ENCODE measurements around the gene MED15.

Gene MED15

DNA sequence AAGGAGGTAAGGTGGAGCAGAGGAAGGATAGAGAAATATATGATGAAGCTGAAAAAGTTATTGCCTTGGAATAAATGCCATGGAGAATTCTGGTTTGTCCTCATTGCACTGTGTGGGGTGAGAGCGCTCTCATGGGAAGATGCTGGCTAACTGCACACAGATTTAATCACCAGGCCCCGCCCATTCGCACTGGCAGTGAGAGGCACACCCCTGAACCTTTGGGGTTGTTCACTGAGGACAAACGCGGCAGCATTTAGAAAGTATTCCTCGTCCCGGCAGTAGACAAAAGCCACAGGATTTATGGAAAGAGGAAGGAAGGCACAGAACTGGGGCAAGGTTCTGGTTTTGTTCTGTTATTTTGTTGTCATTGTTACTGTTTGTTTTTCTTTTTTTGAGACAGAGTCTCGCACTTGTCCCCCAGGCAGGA lies 70.2 kb downstream of the MED15 start:
- TF ChIP-seq, protein P1, sequence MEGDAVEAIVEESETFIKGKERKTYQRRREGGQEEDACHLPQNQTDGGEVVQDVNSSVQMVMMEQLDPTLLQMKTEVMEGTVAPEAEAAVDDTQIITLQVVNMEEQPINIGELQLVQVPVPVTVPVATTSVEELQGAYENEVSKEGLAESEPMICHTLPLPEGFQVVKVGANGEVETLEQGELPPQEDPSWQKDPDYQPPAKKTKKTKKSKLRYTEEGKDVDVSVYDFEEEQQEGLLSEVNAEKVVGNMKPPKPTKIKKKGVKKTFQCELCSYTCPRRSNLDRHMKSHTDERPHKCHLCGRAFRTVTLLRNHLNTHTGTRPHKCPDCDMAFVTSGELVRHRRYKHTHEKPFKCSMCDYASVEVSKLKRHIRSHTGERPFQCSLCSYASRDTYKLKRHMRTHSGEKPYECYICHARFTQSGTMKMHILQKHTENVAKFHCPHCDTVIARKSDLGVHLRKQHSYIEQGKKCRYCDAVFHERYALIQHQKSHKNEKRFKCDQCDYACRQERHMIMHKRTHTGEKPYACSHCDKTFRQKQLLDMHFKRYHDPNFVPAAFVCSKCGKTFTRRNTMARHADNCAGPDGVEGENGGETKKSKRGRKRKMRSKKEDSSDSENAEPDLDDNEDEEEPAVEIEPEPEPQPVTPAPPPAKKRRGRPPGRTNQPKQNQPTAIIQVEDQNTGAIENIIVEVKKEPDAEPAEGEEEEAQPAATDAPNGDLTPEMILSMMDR (IDR thresholded peaks at IDR 0.05), result no peak
- no peak overlapping the region for H3K4me3 ChIP-seq (ENCODE audit: low read depth in 1 of 2, low read length in 1 of 2)
- H3K4me1 ChIP-seq (ENCODE audit: control insufficient read depth in 1 of 2, insufficient read depth in 1 of 2, low read depth in 1 of 2, low read length in 1 of 2), result peaks cover 4 to 6% of the 10 kb centered on the region in 2 experiments
- peaks cover 99% of the 10 kb centered on the region for H3K36me3 ChIP-seq
- no peaks in the 10 kb centered on the region for H3K9me3 ChIP-seq
- no peak overlapping the region for H3K27ac ChIP-seq
- H3K27me3 ChIP-seq, result no peaks in the 10 kb centered on the region

DNA sequence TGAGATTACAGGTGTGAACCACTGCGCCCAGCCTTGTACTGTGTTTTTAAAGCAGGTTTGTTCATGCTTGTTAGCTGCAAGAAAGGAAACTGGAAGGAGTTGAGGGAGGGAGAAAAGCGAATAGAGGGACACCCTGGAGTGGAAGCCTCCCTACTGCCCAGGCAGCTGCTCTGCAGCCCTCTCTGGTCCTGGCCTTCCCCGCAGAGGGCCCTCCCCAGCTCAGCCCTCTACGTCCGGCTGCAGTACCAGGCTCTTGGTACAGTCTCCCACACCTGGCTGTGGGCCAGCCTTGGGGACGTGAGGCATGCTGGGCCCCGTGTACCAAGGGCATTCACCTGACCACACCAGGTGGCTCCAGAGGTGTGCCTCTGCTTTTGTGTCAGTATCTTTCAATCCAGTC lies 70.8 kb downstream of the MED15 start:
- TF ChIP-seq, protein P1 (IDR thresholded peaks at IDR 0.05), result no peak
- Histone ChIP-seq H3K9me3 (no peaks in the 10 kb centered on the region), H3K36me3 (peaks cover 99% of the 10 kb centered on the region), H3K27me3 (no peaks in the 10 kb centered on the region), H3K4me1 (ENCODE audit: control insufficient read depth in 1 of 2, insufficient read depth in 1 of 2, low read depth in 1 of 2, low read length in 1 of 2) (peaks cover 4 to 6% of the 10 kb centered on the region in 2 experiments), H3K4me3 (ENCODE audit: low read depth in 1 of 2, low read length in 1 of 2) (no peak overlapping the region), H3K27ac (no peak overlapping the region)

DNA sequence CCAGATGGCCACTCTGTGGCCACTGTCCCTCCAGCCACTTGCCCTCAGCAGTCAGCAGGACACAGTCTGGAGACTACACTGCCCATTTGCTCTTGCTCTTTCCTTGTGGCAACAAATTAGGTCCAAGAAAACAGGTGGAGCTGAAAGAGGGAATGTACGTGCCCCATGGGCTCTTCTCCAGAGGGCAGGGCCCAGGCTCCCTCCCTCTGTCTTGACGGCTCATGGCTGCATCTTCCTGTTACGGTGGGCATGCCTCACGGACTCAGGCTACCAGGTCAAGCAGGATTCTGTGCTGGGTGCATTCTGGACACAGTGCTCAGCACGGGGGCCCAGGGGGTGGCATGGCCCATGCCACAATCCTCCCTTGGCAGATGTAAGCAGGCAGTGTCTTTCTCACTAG lies 71.3 kb downstream of the MED15 start:
- H3K27ac ChIP-seq, result no peak overlapping the region
- TF ChIP-seq, protein P1 (IDR thresholded peaks at IDR 0.05), result no peak
- H3K4me3 ChIP-seq (ENCODE audit: low read depth in 1 of 2, low read length in 1 of 2), result no peak overlapping the region
- no peaks in the 10 kb centered on the region for H3K9me3 ChIP-seq
- no peaks in the 10 kb centered on the region for H3K27me3 ChIP-seq
- peaks cover 4 to 6% of the 10 kb centered on the region in 2 experiments for H3K4me1 ChIP-seq (ENCODE audit: control insufficient read depth in 1 of 2, insufficient read depth in 1 of 2, low read depth in 1 of 2, low read length in 1 of 2)
- H3K36me3 ChIP-seq, result peaks cover 99% of the 10 kb centered on the region

DNA sequence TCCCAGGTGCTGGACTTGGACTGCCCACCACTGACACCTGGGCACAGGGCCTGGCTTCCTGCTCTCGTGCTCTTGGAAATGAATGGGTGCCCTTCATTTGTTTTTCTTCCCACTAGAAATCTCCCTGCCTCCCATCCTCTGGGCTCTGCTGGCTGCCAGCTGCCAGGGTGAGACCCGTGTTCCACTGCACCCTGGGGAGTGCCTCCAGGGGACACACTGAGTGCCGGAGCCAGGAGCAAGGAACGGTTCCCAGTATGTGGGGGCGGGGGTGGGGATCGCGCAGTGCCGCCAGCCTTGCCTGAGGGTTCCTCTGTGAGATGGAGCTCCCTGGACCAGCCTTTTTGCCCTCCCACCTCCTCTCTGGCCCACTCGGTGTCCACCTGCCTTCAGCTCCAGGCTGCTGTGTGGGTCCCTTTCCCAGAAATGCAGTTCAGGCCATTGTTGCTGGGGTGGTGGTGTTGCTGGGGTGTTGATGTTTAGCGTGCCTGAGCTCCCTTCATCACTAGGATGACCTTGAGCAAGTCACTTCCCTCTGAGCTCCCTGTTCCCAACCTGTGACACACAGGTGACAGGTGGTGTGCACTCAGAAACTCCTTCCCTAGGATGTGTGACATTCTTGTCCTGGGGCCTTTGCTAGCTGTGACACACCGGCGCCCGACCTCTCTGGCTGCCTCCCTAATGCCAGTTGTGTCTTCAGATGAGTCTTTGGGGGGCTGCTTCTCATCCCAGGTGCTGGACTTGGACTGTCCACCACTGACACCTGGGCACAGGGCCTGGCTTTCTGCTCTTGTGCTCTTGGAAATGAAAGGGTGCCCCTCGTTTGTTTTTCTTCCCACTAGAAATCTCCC lies 72.1 kb downstream of the MED15 start:
- Histone ChIP-seq H3K36me3 (peaks cover 99% of the 10 kb centered on the region), H3K9me3 (no peaks in the 10 kb centered on the region), H3K4me1 (ENCODE audit: control insufficient read depth in 1 of 2, insufficient read depth in 1 of 2, low read depth in 1 of 2, low read length in 1 of 2) (peaks cover 4 to 6% of the 10 kb centered on the region in 2 experiments), H3K4me3 (ENCODE audit: low read depth in 1 of 2, low read length in 1 of 2) (no peak overlapping the region), H3K27me3 (no peaks in the 10 kb centered on the region), H3K27ac (no peak overlapping the region)
- TF ChIP-seq, protein P1 (IDR thresholded peaks at IDR 0.05), result no peak

DNA sequence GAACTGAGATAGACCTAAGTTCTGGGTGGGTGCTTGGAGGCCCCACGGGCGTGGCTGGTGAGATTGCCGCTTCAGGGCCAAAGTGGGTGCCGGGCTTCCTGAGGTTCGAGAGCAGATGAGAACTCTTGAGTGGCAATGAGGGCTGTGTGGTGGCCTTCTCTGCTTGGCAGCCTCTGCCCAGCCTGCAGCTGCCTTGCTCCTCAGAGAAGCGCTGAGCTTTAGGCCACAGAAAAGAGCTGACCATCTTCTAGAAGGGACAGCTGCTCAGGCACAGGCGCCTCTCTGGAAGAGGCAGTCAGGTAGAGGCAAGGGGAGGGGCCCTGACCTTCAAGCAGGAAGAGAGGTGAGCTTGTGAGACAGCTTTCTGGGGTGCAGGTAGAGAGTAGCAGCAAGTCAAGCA lies 72.8 kb downstream of the MED15 start:
- TF ChIP-seq, protein P1 (IDR thresholded peaks at IDR 0.05), result no peak
- H3K9me3 ChIP-seq, result no peaks in the 10 kb centered on the region
- H3K36me3 ChIP-seq, result peaks cover 99% of the 10 kb centered on the region
- H3K4me1 ChIP-seq (ENCODE audit: control insufficient read depth in 1 of 2, insufficient read depth in 1 of 2, low read depth in 1 of 2, low read length in 1 of 2), result peaks cover 4 to 6% of the 10 kb centered on the region in 2 experiments
- H3K27me3 ChIP-seq, result no peaks in the 10 kb centered on the region
- no peak overlapping the region for H3K4me3 ChIP-seq (ENCODE audit: low read depth in 1 of 2, low read length in 1 of 2)
- no peak overlapping the region for H3K27ac ChIP-seq
